Mesenchymal stem cell (in vitro differentiated cells and primary cell): Measurements from ENCODE around the gene EML5.

Experiments
- DNase-seq: peaks from one replicate; pipeline ENCODE4 v3.0.0-alpha.2; 2013
- H2AFZ ChIP-seq: one replicate; pipeline ENCODE4 v1.6.1; 2013; ENCODE audit warnings: low read depth, mild to moderate bottlenecking, control low read depth, inconsistent platforms, low read length, moderate library complexity
- H2AK5ac ChIP-seq: 2 replicates; pipeline ENCODE4 v1.6.1; 2013; ENCODE audit warnings: low read length, moderate library complexity, mild to moderate bottlenecking, inconsistent platforms; ENCODE audit not compliant: severe bottlenecking
- H2BK120ac ChIP-seq: one replicate; pipeline ENCODE4 v1.6.1; 2013; ENCODE audit warnings: low read depth, mild to moderate bottlenecking, inconsistent platforms, low read length, moderate library complexity
- H2BK12ac ChIP-seq, 2 experiments: one replicate each; pipeline ENCODE4 v1.6.1; 2013; ENCODE audit warnings: inconsistent platforms in 2 of 2, low read length in 2 of 2, mild to moderate bottlenecking in 2 of 2, moderate library complexity in 2 of 2, control low read depth in 1 of 2
- H2BK15ac ChIP-seq: one replicate; pipeline ENCODE4 v1.6.1; 2013; ENCODE audit warnings: mild to moderate bottlenecking, low read depth, inconsistent platforms; ENCODE audit not compliant: poor library complexity, severe bottlenecking
- H2BK5ac ChIP-seq: 2 replicates; pipeline ENCODE4 v1.6.1; 2013; ENCODE audit warnings: low read depth, mild to moderate bottlenecking, low read length, control low read depth, inconsistent platforms; ENCODE audit not compliant: poor library complexity, severe bottlenecking
- H3K14ac ChIP-seq, 2 experiments: one replicate each; pipeline ENCODE4 v1.6.1; 2013; ENCODE audit warnings: inconsistent platforms in 2 of 2, low read length in 2 of 2, control low read depth in 1 of 2, mild to moderate bottlenecking in 1 of 2, moderate library complexity in 1 of 2
- H3K18ac ChIP-seq, 2 experiments: one replicate each; pipeline ENCODE4 v1.6.1; 2013; ENCODE audit warnings: inconsistent platforms in 2 of 2, low read length in 2 of 2, control low read depth in 1 of 2, low read depth in 1 of 2, mild to moderate bottlenecking in 1 of 2
- H3K23ac ChIP-seq, 2 experiments: one replicate each; pipeline ENCODE4 v1.6.1; 2013; ENCODE audit warnings: inconsistent platforms in 2 of 2, low read length in 2 of 2, mild to moderate bottlenecking in 2 of 2, moderate library complexity in 2 of 2, control low read depth in 1 of 2
- H3K27ac ChIP-seq: 2 replicates; pipeline ENCODE4 v1.5.1; 2013; ENCODE audit warnings: mild to moderate bottlenecking, moderate library complexity, low read length, control low read depth, inconsistent platforms; ENCODE audit not compliant: poor library complexity, severe bottlenecking
- H3K27me3 ChIP-seq, 2 experiments: 2 replicates each; pipeline versions ENCODE4 v1.6.1 to v1.7.0; 2013; ENCODE audit warnings: low read length in 2 of 2, mild to moderate bottlenecking in 2 of 2, moderate library complexity in 2 of 2, control low read depth in 1 of 2, inconsistent platforms in 1 of 2; ENCODE audit not compliant: control insufficient read depth in 1 of 2, insufficient read depth in 1 of 2
- H3K36me3 ChIP-seq, 2 experiments: 2 replicates each; pipeline versions ENCODE4 v1.6.1 to v1.7.0; 2013; ENCODE audit warnings: low read length in 2 of 2, control low read depth in 1 of 2, inconsistent platforms in 1 of 2, low read depth in 1 of 2, mild to moderate bottlenecking in 1 of 2; ENCODE audit not compliant: insufficient read depth in 2 of 2, control insufficient read depth in 1 of 2
- H3K4ac ChIP-seq, 2 experiments: one replicate each; pipeline ENCODE4 v1.6.1; 2013; ENCODE audit warnings: inconsistent platforms in 2 of 2, low read length in 2 of 2, mild to moderate bottlenecking in 2 of 2, moderate library complexity in 2 of 2, control low read depth in 1 of 2, low read depth in 1 of 2
- H3K4me1 ChIP-seq: 2 replicates; pipeline ENCODE4 v1.6.1; 2013; ENCODE audit warnings: low read depth, low read length, control low read depth; ENCODE audit not compliant: control insufficient read depth, insufficient read depth
- H3K4me2 ChIP-seq: 2 replicates; pipeline ENCODE4 v1.6.1; 2013; ENCODE audit warnings: low read length, mild to moderate bottlenecking, inconsistent platforms; ENCODE audit not compliant: poor library complexity, severe bottlenecking
- H3K4me3 ChIP-seq, 2 experiments: 2 replicates each; pipeline versions ENCODE4 v1.5.1 to v1.7.0; 2013; ENCODE audit warnings: low read length in 2 of 2, mild to moderate bottlenecking in 2 of 2, control low read depth in 1 of 2, low read depth in 1 of 2; ENCODE audit not compliant: insufficient read depth in 1 of 2
- H3K79me1 ChIP-seq: replicated peaks from 2 replicates; pipeline ENCODE4 v1.6.1; 2013; ENCODE audit warnings: mild to moderate bottlenecking, control low read depth, low read length, inconsistent platforms; ENCODE audit not compliant: poor library complexity, severe bottlenecking
- H3K9ac ChIP-seq: 2 replicates; pipeline ENCODE4 v1.7.0; 2013; ENCODE audit warnings: mild to moderate bottlenecking, low read length, moderate library complexity
- H3K9me3 ChIP-seq: 2 replicates; pipeline ENCODE4 v1.7.0; 2013; ENCODE audit warnings: mild to moderate bottlenecking, low read length; ENCODE audit not compliant: control insufficient read depth
- H4K8ac ChIP-seq: one replicate; pipeline ENCODE4 v1.6.1; 2013; ENCODE audit warnings: inconsistent platforms, mild to moderate bottlenecking, low read length, moderate library complexity
- H4K91ac ChIP-seq: one replicate; pipeline ENCODE4 v1.6.1; 2013; ENCODE audit warnings: mild to moderate bottlenecking, low read length, inconsistent platforms
- WGBS: methylation state at CpG from one replicate; pipeline ENCODE4 v1.1.7; 2013; ENCODE audit warnings: mixed read lengths; 5-methylcytosine and 5-hydroxymethylcytosine counted together

Gene EML5

GRCh38 chr14:88597601-88598000, 195.2 kb downstream of the EML5 start:
- peaks cover 1% of the 10 kb centered on the region for H3K4me1 ChIP-seq
- no peak overlapping the region for H3K14ac ChIP-seq
- H3K27ac ChIP-seq: no peak overlapping the region
- DNase-seq: no peak
- H2AFZ ChIP-seq: no peak overlapping the region
- no peak overlapping the region for H2BK120ac ChIP-seq
- H2BK5ac ChIP-seq: no peak overlapping the region
- H3K27me3 ChIP-seq: no peaks in the 10 kb centered on the region
- H3K23ac ChIP-seq: no peak overlapping the region
- H3K4ac ChIP-seq: no peak overlapping the region
- H3K9ac ChIP-seq: no peak overlapping the region
- no peak overlapping the region for H2BK15ac ChIP-seq
- WGBS: 100% methylated on average over 3 of the region's 4 CpGs
- peaks cover 27% of the 10 kb centered on the region for H3K79me1 ChIP-seq
- no peak overlapping the region for H3K4me2 ChIP-seq
- no peak overlapping the region for H3K4me3 ChIP-seq
- no peak overlapping the region for H2BK12ac ChIP-seq
- H4K8ac ChIP-seq: no peak overlapping the region
- H3K36me3 ChIP-seq: peaks cover 33 to 96% of the 10 kb centered on the region in 2 experiments
- H3K9me3 ChIP-seq: no peaks in the 10 kb centered on the region
- H4K91ac ChIP-seq: no peak overlapping the region
- no peak overlapping the region for H2AK5ac ChIP-seq
- H3K18ac ChIP-seq: no peak overlapping the region

- Histone ChIP-seq H3K9me3 (no peaks in the 10 kb centered on the region), H4K8ac (no peak overlapping the region), H2AK5ac (no peak overlapping the region), H3K4me2 (no peak overlapping the region), H3K27me3 (no peaks in the 10 kb centered on the region), H3K27ac (no peak overlapping the region), H3K36me3 (peaks cover 30 to 92% of the 10 kb centered on the region in 2 experiments), H3K23ac (no peak overlapping the region), H3K79me1 (peaks cover 26% of the 10 kb centered on the region), H3K4me1 (peaks cover 1% of the 10 kb centered on the region), H2BK15ac (no peak overlapping the region), H2AFZ (no peak overlapping the region), H2BK5ac (no peak overlapping the region), H3K18ac (no peak overlapping the region), H2BK12ac (no peak overlapping the region), H3K9ac (no peak overlapping the region), H3K4me3 (no peak overlapping the region), H2BK120ac (no peak overlapping the region), H3K4ac (no peak overlapping the region), H3K14ac (no peak overlapping the region), H4K91ac (no peak overlapping the region)
- WGBS: 91% methylated on average over 4 of the region's 4 CpGs
- DNase-seq: no peak
Observed at GRCh38 chr14:88597038-88597437, 195.7 kb downstream of the EML5 start.

GRCh38 chr14:88592031-88592430, 200.7 kb downstream of the EML5 start:
- DNase-seq: no peak
- Histone ChIP-seq H3K14ac (no peak overlapping the region), H3K18ac (no peak overlapping the region), H3K9ac (no peak overlapping the region), H4K8ac (no peak overlapping the region), H3K4ac (no peak overlapping the region), H3K36me3 (peaks cover 10 to 88% of the 10 kb centered on the region in 2 experiments), H2BK15ac (no peak overlapping the region), H3K4me3 (no peak overlapping the region), H3K4me1 (peaks cover 4% of the 10 kb centered on the region), H2AK5ac (no peak overlapping the region), H3K9me3 (no peaks in the 10 kb centered on the region), H3K23ac (no peak overlapping the region), H3K4me2 (no peak overlapping the region), H2AFZ (no peak overlapping the region), H4K91ac (no peak overlapping the region), H3K27ac (no peak overlapping the region), H3K79me1 (peaks cover 17% of the 10 kb centered on the region), H3K27me3 (no peaks in the 10 kb centered on the region), H2BK12ac (no peak overlapping the region), H2BK5ac (no peak overlapping the region), H2BK120ac (no peak overlapping the region)
- 89% methylated on average over 1 of the region's 1 CpG for WGBS

- H2AK5ac ChIP-seq: no peak overlapping the region
- H3K27ac ChIP-seq: no peak overlapping the region
- H2AFZ ChIP-seq: no peak overlapping the region
- H3K4me1 ChIP-seq: peaks cover 3% of the 10 kb centered on the region
- no peak overlapping the region for H4K91ac ChIP-seq
- no peak overlapping the region for H2BK120ac ChIP-seq
- H2BK12ac ChIP-seq: no peak overlapping the region
- H3K18ac ChIP-seq: no peak overlapping the region
- H3K9me3 ChIP-seq: no peaks in the 10 kb centered on the region
- H2BK5ac ChIP-seq: no peak overlapping the region
- H3K27me3 ChIP-seq: no peaks in the 10 kb centered on the region
- peaks cover 14 to 88% of the 10 kb centered on the region in 2 experiments for H3K36me3 ChIP-seq
- peaks cover 10% of the 10 kb centered on the region for H3K79me1 ChIP-seq
- no peak overlapping the region for H3K9ac ChIP-seq
- no peak overlapping the region for H3K14ac ChIP-seq
- H2BK15ac ChIP-seq: no peak overlapping the region
- H3K4me3 ChIP-seq: no peak overlapping the region
- H3K4ac ChIP-seq: no peak overlapping the region
- peak; percentile 51 for DNase-seq
- H3K23ac ChIP-seq: no peak overlapping the region
- H3K4me2 ChIP-seq: no peak overlapping the region
- WGBS: 11% methylated on average over 4 of the region's 4 CpGs
- H4K8ac ChIP-seq: no peak overlapping the region
Observed at GRCh38 chr14:88590173-88590572, 202.6 kb downstream of the EML5 start.
